Esophagus muscularis mucosa (tissue), 4 donors: ENCODE data around the gene HLA-DMA. TPM values are rescaled to one million over a fixed set of nuclear protein-coding genes. Genes with fewer than 3 reads are reported as not detected.

Source experiments
- DNase-seq: peaks from one replicate; pipeline ENCODE4 v3.0.0-alpha.2; 2017; ENCODE audit errors: extremely low spot score
- H3K27ac ChIP-seq, 4 donors: fragments of 200-600 bp; sonication (generic); replicated peaks in 1 of 4; 1 replicate in 3 of 4; 2 replicates in 1 of 4; pipeline ENCODE4 v1.5.1; 2016 to 2019; ENCODE audit warnings: mild to moderate bottlenecking in 1 of 4
- H3K27me3 ChIP-seq, 4 donors: fragments of 200-600 bp; sonication (generic); one replicate each; pipeline versions ENCODE4 v1.5.1 to v1.6.0; 2016 to 2019
- H3K36me3 ChIP-seq, 4 donors: fragments of 200-600 bp; sonication (generic); one replicate each; pipeline ENCODE4 v1.5.1; 2016 to 2019
- H3K4me1 ChIP-seq, 4 donors: fragments of 200-600 bp; sonication (generic); one replicate each; pipeline ENCODE4 v1.5.1; 2016 to 2019
- H3K4me3 ChIP-seq, 4 donors: fragments of 200-600 bp; sonication (generic); 1 replicate in 2 of 4; 2 replicates in 2 of 4; pipeline ENCODE4 v1.5.1; 2016 to 2019; ENCODE audit warnings: mild to moderate bottlenecking in 4 of 4, moderate library complexity in 1 of 4
- H3K9me3 ChIP-seq, 4 donors: fragments of 200-600 bp; sonication (generic); 1 replicate in 3 of 4; 2 replicates in 1 of 4; pipeline ENCODE4 v1.5.1; 2016 to 2019
- EP300 ChIP-seq: sonication (generic); formaldehyde crosslinking; IDR thresholded peaks from one replicate; pipeline ENCODE4 v1.6.1; 2017; ENCODE audit warnings: antibody characterized with exemption
- POLR2A ChIP-seq: fragments of 450-650 bp; IDR thresholded peaks from one replicate; pipeline ENCODE4 v1.6.1; 2017; ENCODE audit warnings: antibody characterized with exemption, moderate library complexity, mild to moderate bottlenecking, low read depth
- POLR2AphosphoS5 ChIP-seq, 2 donors: sonication (generic); formaldehyde crosslinking; IDR thresholded peaks; one replicate each; pipeline ENCODE4 v1.6.1; 2017; ENCODE audit warnings: antibody characterized with exemption in 2 of 2
- WGBS: methylation state at CpG from one replicate; pipeline ENCODE4 v1.1.5; 2018; 5-methylcytosine and 5-hydroxymethylcytosine counted together
- intact Hi-C: fragments of 100-400 bp; cut with DNase I; formaldehyde crosslinking; loops from one replicate; pipeline ENCODE4 v1.15.1; 2023
- total RNA-seq, 4 donors: library from RNA; depleted of rRNA; stranded (reverse); fragments of >200 nt; gene quantifications; one replicate each; pipeline versions ENCODE4 v1.1.0 to v1.2.1, GENCODE V29; 2016
- TF ChIP-seq, protein P1 (sequence below), 3 experiments: fragments of 200-600 bp in 2 of 3; fragments of 450-650 bp in 1 of 3; sonication (generic) in 2 of 3; IDR thresholded peaks; one replicate each; pipeline ENCODE4 v1.5.1; 2017 to 2019; ENCODE audit warnings: antibody characterized with exemption in 3 of 3, mild to moderate bottlenecking in 2 of 3, moderate library complexity in 1 of 3

HLA-DMA gene
- total RNA-seq, 4 donors from 2014 or later: 17.2 to 26.0 (median 21.6) TPM

DNA sequence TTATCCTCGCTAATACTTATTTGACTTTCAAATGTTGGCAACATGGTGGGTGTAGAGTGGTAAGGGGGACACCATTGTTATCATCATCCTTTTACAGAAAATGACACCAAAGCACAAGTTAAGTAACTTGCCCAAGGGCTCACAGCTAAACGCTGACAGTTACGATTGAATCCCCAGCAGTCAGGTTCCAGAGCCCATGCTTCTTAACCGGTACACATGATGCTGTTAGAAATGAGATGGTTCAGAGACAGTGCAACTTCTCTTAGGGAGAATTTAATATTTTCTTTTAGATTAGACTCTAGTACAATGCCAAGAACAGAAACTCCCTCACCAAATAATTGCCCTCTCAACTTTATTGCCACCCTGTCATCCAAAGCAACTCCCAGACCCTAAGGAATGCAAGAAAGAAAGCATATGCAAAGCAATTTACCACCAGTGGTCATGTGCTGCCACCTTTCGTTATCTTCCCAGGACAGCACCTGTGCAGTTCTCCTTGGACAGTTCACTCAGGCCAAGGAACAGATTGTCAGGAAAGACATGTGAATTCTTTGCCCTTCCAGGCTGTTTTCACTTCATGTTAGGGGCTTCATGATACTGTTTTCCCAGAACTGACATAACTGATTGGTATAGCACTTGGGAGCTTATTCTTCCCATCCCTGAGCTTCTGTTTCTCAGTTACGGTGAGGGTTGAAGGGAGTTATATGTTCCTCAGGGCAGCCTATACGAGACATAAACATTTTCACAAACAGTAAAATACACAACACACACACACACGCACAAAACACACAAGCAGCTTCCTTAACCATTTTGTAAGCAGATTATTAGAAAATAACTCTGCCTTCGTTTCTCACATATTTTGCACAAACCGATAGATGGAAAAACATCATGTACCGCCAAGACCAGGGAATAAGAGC is 5.1 kb downstream of the HLA-DMA start:
- H3K36me3 ChIP-seq: no peaks in the 10 kb centered on the region
- no peak overlapping the region for H3K4me3 ChIP-seq
- 71% methylated on average over 11 of the region's 11 CpGs for WGBS
- no peaks in the 10 kb centered on the region for H3K27me3 ChIP-seq
- H3K4me1 ChIP-seq: peaks cover 5 to 14% (median 8%) of the 10 kb centered on the region in 4 donors
- no peak for DNase-seq
- no peak overlapping the region for H3K27ac ChIP-seq
- TF ChIP-seq POLR2A: no peak
- TF ChIP-seq EP300: no peak
- TF ChIP-seq POLR2AphosphoS5 (IDR thresholded peaks at IDR 0.05): no peak
- TF ChIP-seq, protein P1, sequence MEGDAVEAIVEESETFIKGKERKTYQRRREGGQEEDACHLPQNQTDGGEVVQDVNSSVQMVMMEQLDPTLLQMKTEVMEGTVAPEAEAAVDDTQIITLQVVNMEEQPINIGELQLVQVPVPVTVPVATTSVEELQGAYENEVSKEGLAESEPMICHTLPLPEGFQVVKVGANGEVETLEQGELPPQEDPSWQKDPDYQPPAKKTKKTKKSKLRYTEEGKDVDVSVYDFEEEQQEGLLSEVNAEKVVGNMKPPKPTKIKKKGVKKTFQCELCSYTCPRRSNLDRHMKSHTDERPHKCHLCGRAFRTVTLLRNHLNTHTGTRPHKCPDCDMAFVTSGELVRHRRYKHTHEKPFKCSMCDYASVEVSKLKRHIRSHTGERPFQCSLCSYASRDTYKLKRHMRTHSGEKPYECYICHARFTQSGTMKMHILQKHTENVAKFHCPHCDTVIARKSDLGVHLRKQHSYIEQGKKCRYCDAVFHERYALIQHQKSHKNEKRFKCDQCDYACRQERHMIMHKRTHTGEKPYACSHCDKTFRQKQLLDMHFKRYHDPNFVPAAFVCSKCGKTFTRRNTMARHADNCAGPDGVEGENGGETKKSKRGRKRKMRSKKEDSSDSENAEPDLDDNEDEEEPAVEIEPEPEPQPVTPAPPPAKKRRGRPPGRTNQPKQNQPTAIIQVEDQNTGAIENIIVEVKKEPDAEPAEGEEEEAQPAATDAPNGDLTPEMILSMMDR (IDR thresholded peaks at IDR 0.05): peak in 2 of 3 experiments; percentile 24 to 38
- intact Hi-C loops: no loop called here
- no peaks in the 10 kb centered on the region for H3K9me3 ChIP-seq

DNA sequence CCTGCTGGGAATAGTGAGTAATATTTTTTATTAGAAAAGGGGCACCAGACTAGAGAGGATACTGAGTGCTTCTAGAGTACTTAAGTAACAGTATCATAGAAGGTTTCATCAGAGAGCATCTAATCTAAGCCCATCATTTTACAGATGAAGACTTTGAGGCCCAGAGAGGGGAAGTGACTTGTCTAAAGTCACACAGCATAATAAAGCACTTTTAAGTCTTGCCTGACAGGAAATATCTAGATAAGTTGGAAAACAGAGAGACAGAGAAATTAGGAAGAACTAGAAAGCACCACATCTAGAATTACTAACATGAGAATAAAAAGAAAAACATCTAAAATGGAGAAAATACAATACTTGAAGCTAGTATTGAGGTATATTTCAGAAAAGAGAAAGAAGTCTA is 6.0 kb downstream of the HLA-DMA start:
- intact Hi-C loops: no loop called here
- no peaks in the 10 kb centered on the region for H3K9me3 ChIP-seq
- no peak for DNase-seq
- H3K36me3 ChIP-seq: no peaks in the 10 kb centered on the region
- no peak overlapping the region for H3K27ac ChIP-seq
- no peaks in the 10 kb centered on the region for H3K27me3 ChIP-seq
- no peak overlapping the region for H3K4me3 ChIP-seq
- TF ChIP-seq, protein P1 (IDR thresholded peaks at IDR 0.05): no peak
- TF ChIP-seq POLR2AphosphoS5 (IDR thresholded peaks at IDR 0.05): no peak
- no peak for TF ChIP-seq EP300
- no peak for TF ChIP-seq POLR2A
- H3K4me1 ChIP-seq: peaks cover 0 to 7% (median under 1%) of the 10 kb centered on the region in 4 donors

DNA sequence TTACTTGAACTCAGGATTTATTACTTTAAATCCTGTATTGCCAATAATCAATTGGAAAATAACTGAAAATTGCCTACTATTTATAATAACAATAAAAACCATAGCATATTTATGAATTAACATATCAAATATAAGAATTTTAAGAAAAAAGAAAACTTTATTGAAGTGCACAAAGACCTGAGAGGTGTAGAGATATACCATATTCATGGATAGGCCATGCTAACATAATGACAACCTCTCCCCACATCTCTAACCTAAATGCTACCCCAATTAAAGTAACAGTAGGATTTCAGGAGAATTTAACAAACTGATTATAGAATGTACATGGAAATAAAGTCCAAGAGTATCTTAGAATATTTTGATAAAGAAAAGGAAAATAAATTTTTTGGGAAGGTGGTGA is 6.9 kb downstream of the HLA-DMA start:
- no peak for DNase-seq
- TF ChIP-seq POLR2A (no peak), POLR2AphosphoS5 (IDR thresholded peaks at IDR 0.05) (no peak), EP300 (no peak)
- TF ChIP-seq, protein P1 (IDR thresholded peaks at IDR 0.05): no peak

DNA sequence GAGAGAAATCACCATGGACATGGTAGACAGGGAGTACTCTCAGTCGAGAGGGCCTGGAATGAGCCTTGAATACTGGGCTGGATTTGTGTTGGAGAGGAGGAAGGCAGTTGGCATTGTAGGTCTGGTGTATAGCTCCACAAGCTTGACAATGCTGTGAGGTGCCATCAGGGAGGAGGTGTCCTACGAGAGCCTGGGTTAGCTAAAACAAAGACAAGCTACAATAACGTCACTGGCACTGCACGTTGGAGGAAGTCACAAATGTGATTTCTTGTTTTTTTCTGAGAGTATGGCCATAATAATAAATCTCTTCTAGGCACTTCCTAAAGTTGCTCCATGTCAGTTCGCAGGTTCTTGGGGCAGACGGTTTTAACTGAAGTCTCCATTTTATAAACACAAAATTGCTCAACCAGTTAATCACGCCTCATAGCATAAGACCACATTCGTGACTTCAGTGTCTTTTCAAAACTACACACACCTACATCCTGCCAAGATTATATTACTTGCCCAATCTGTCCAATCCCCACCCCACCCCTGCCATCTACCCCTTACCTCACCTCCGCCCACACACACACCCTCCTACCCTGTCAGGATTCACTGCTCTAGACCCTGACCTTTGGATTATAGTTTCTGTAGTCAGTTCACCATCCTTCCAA is 7.7 kb downstream of the HLA-DMA start:
- peak overlapping the region in 2 of 4 donors; percentile 14 to 17 for H3K27ac ChIP-seq
- H3K36me3 ChIP-seq: no peaks in the 10 kb centered on the region
- intact Hi-C loops: no loop called here
- H3K4me1 ChIP-seq: peaks cover 0 to 14% (median 11%) of the 10 kb centered on the region in 4 donors
- 74% methylated on average over 9 of the region's 9 CpGs for WGBS
- no peak overlapping the region for H3K4me3 ChIP-seq
- TF ChIP-seq EP300 (no peak), POLR2AphosphoS5 (IDR thresholded peaks at IDR 0.05) (no peak)
- no peaks in the 10 kb centered on the region for H3K9me3 ChIP-seq
- no peak for DNase-seq
- no peaks in the 10 kb centered on the region for H3K27me3 ChIP-seq

More for the DNA sequence above, 6.9 kb downstream of the HLA-DMA start:
- Histone ChIP-seq H3K27me3 (no peaks in the 10 kb centered on the region), H3K27ac (no peak overlapping the region), H3K9me3 (no peaks in the 10 kb centered on the region), H3K4me1 (peaks cover 0 to 9% (median 5%) of the 10 kb centered on the region in 4 donors), H3K4me3 (no peak overlapping the region), H3K36me3 (no peaks in the 10 kb centered on the region)
- intact Hi-C loops: no loop called here
